ENCODE results near the gene SH3GL3. TPM values are rescaled to one million over a fixed set of nuclear protein-coding genes. Genes with fewer than 3 reads are reported as not detected.
A peak's percentile ranks its signal among the peaks of the same experiment; 100 is the strongest.

The SH3GL3 gene
- total RNA-seq, 1 experiment from 2014 or later: not detected

GRCh38 chr15:83561661-83562060 is 114.5 kb downstream of the SH3GL3 start:
- DNase-seq (ENCODE audit: low read depth, low spot score) (no peak), ATAC-seq (no peak)
- ChIA-PET CTCF (interaction anchor here (0.7 kb wide), 1 partner anchor 316 kb away, joined by 3 read pairs; no protein-coding TSS in a partner anchor), POLR2A (interaction anchor here (0.8 kb wide), 1 partner anchor 619 kb away, joined by 3 read pairs; no protein-coding TSS in a partner anchor)
- Histone ChIP-seq H3K9me3 (ENCODE audit: control insufficient read depth, insufficient read depth, low read depth, low read length) (no peaks in the 10 kb centered on the region), H3K27me3 (ENCODE audit: control insufficient read depth, insufficient read depth, low read length) (no peaks in the 10 kb centered on the region), H3K27ac (ENCODE audit: low read length) (no peak overlapping the region), H3K4me1 (ENCODE audit: control insufficient read depth, insufficient read depth, low read length) (no peaks in the 10 kb centered on the region), H3K36me3 (ENCODE audit: control insufficient read depth, insufficient read depth, low read length) (no peaks in the 10 kb centered on the region), H3K4me3 (ENCODE audit: low read depth in 2 of 2, low read length in 2 of 2) (no peak overlapping the region)
- no peak for TF ChIP-seq CTCF (IDR thresholded peaks at IDR 0.05)
- no peak for TF ChIP-seq SIN3A (IDR thresholded peaks at IDR 0.05; ENCODE audit: borderline replicate concordance, insufficient read depth, low read depth, low read length)
- no peak for TF ChIP-seq POLR2AphosphoS5 (IDR thresholded peaks at IDR 0.05; ENCODE audit: low read depth, low read length)
- intact Hi-C loops (cut with micrococcal nuclease; ENCODE audit: unreplicated experiment): no loop called here
- in situ Hi-C loops (cut with HindIII; ENCODE audit: low pct_unique_long_range_greater_than_20kb, low sequenced_read_pairs): no loop called here
- BruUV-seq (replicated peaks): no TSS peak

GRCh38 chr15:83565138-83565537 is 118.0 kb downstream of the SH3GL3 start:
- no peaks in the 10 kb centered on the region for H3K27me3 ChIP-seq (ENCODE audit: control insufficient read depth, insufficient read depth, low read length)
- DNase-seq (ENCODE audit: low read depth, low spot score) (no peak), ATAC-seq (no peak)
- H3K9me3 ChIP-seq (ENCODE audit: control insufficient read depth, insufficient read depth, low read depth, low read length): no peaks in the 10 kb centered on the region
- no peaks in the 10 kb centered on the region for H3K4me1 ChIP-seq (ENCODE audit: control insufficient read depth, insufficient read depth, low read length)
- TF ChIP-seq CTCF (IDR thresholded peaks at IDR 0.05): no peak
- no peak for TF ChIP-seq POLR2AphosphoS5 (IDR thresholded peaks at IDR 0.05; ENCODE audit: low read depth, low read length)
- ChIA-PET POLR2A (no interaction called here), CTCF (interaction anchor here (1.2 to 1.4 kb wide), 2 partner anchors 429 to 470 kb away, joined by 3 to 5 read pairs; no protein-coding TSS in a partner anchor)
- BruUV-seq (replicated peaks): no TSS peak
- H3K27ac ChIP-seq (ENCODE audit: low read length): no peak overlapping the region
- no peaks in the 10 kb centered on the region for H3K36me3 ChIP-seq (ENCODE audit: control insufficient read depth, insufficient read depth, low read length)
- intact Hi-C loops (cut with micrococcal nuclease; ENCODE audit: unreplicated experiment): loop anchor here (5.0 kb wide), 2 partner anchors 272 to 472 kb away; no protein-coding TSS in a partner anchor
- H3K4me3 ChIP-seq (ENCODE audit: low read depth in 2 of 2, low read length in 2 of 2): no peak overlapping the region
- in situ Hi-C loops (cut with HindIII; ENCODE audit: low pct_unique_long_range_greater_than_20kb, low sequenced_read_pairs): no loop called here

GRCh38 chr15:83565553-83566159 is 118.5 kb downstream of the SH3GL3 start:
- Histone ChIP-seq H3K4me1 (ENCODE audit: control insufficient read depth, insufficient read depth, low read length) (no peaks in the 10 kb centered on the region), H3K9me3 (ENCODE audit: control insufficient read depth, insufficient read depth, low read depth, low read length) (no peaks in the 10 kb centered on the region), H3K36me3 (ENCODE audit: control insufficient read depth, insufficient read depth, low read length) (no peaks in the 10 kb centered on the region), H3K27me3 (ENCODE audit: control insufficient read depth, insufficient read depth, low read length) (no peaks in the 10 kb centered on the region), H3K4me3 (ENCODE audit: low read depth in 2 of 2, low read length in 2 of 2) (no peak overlapping the region), H3K27ac (ENCODE audit: low read length) (no peak overlapping the region)
- TF ChIP-seq CTCF (IDR thresholded peaks at IDR 0.05): peak; percentile 82
- TF ChIP-seq TCF7L2 (IDR thresholded peaks at IDR 0.05; ENCODE audit: low read depth, low read length): no peak
- no TSS peak for BruUV-seq (replicated peaks)
- CTCF ChIA-PET: interaction anchor here (0.5 to 1.4 kb wide), 3 partner anchors 211 to 469 kb away, joined by 3 to 8 read pairs (median 5); no protein-coding TSS in a partner anchor
- in situ Hi-C loops (cut with HindIII; ENCODE audit: low pct_unique_long_range_greater_than_20kb, low sequenced_read_pairs) (no loop called here), intact Hi-C loops (cut with micrococcal nuclease; ENCODE audit: unreplicated experiment) (loop anchor here (5.0 kb wide), 2 partner anchors 272 to 472 kb away; no protein-coding TSS in a partner anchor)
- ATAC-seq: no peak
- DNase-seq (ENCODE audit: low read depth, low spot score): peak; percentile 12
- POLR2A ChIA-PET: no interaction called here
